OCI-LY7 (cell line): Measurements from ENCODE around the gene POLR2M. TPM values are rescaled to one million over a fixed set of nuclear protein-coding genes. Genes with fewer than 3 reads are reported as not detected.

ENCODE experiments used
- BruUV-seq: library from RNA; stranded (reverse); fragments of 400-500 nt; replicated peaks from 2 replicates; lab custom pipeline; 2021; lab: Mats Ljungman, UMichigan
- CTCF ChIA-PET: fragments of 300-600 bp; sonication (Branson Sonifier 250); formaldehyde crosslinking; loops from one replicate; lab custom pipeline; 2022; ENCODE audit warnings: antibody characterized with exemption; ENCODE audit not compliant: unreplicated experiment; lab: Charles Lee
- POLR2A ChIA-PET: fragments of 300-600 bp; sonication (Branson Sonifier 250); formaldehyde crosslinking; loops from one replicate; lab custom pipeline; 2022; ENCODE audit warnings: antibody characterized with exemption; lab: Charles Lee
- DNase-seq: peaks from one replicate; pipeline ENCODE4 v3.0.0-alpha.2; 2015; ENCODE audit warnings: low spot score
- H2AFZ ChIP-seq: fragments of 200-600 bp; sonication (generic), shearing (Covaris generic); 2 replicates; pipeline ENCODE4 v1.6.1; 2014; ENCODE audit warnings: mild to moderate bottlenecking, antibody characterized with exemption, low read length, moderate library complexity
- H3K27ac ChIP-seq: fragments of 200-600 bp; sonication (generic); 2 replicates; pipeline ENCODE4 v1.5.1; 2014; ENCODE audit warnings: mixed run types, low read depth, mild to moderate bottlenecking, moderate library complexity, low read length, inconsistent platforms; ENCODE audit not compliant: poor library complexity, severe bottlenecking
- H3K36me3 ChIP-seq: fragments of 200-600 bp; sonication (generic); 2 replicates; pipeline ENCODE4 v1.6.1; 2014; ENCODE audit warnings: mild to moderate bottlenecking, antibody characterized with exemption, low read length, moderate library complexity, mixed read lengths; ENCODE audit not compliant: insufficient read depth
- H3K4me1 ChIP-seq: fragments of 200-600 bp; sonication (generic); 2 replicates; pipeline ENCODE4 v1.5.1; 2014; ENCODE audit warnings: mild to moderate bottlenecking, low read length; ENCODE audit not compliant: insufficient read depth, poor library complexity, severe bottlenecking
- H3K4me2 ChIP-seq: fragments of 200-600 bp; sonication (generic); 2 replicates; pipeline ENCODE4 v1.6.1; 2014; ENCODE audit warnings: mild to moderate bottlenecking, low read length
- H3K4me3 ChIP-seq: fragments of 200-600 bp; sonication (generic); 2 replicates; pipeline ENCODE4 v1.5.1; 2014; ENCODE audit warnings: mild to moderate bottlenecking, low read depth, low read length; ENCODE audit not compliant: poor library complexity, severe bottlenecking
- H3K79me2 ChIP-seq: fragments of 200-600 bp; sonication (generic); 2 replicates; pipeline ENCODE4 v1.6.1; 2016; ENCODE audit warnings: low read depth, mild to moderate bottlenecking, low read length, moderate library complexity, mixed read lengths; ENCODE audit not compliant: insufficient read depth
- H3K9me2 ChIP-seq: fragments of 200-600 bp; sonication (generic); 2 replicates; pipeline ENCODE4 v1.6.1; 2016; ENCODE audit warnings: mild to moderate bottlenecking, low read length, mixed read lengths; ENCODE audit not compliant: insufficient read depth
- H3K9me3 ChIP-seq: fragments of 200-600 bp; sonication (generic); 2 replicates; pipeline ENCODE4 v1.6.1; 2014; ENCODE audit warnings: mild to moderate bottlenecking, mixed run types, low read length, mixed read lengths
- H4K20me1 ChIP-seq: fragments of 200-600 bp; sonication (generic); 2 replicates; pipeline ENCODE4 v1.6.1; 2014; ENCODE audit warnings: mild to moderate bottlenecking, antibody characterized with exemption, low read length, moderate library complexity, mixed read lengths; ENCODE audit not compliant: insufficient read depth
- CTCF ChIP-seq: fragments of 200-600 bp; sonication (generic); conservative IDR thresholded peaks from 2 replicates; pipeline ENCODE4 v1.5.1; 2014; ENCODE audit warnings: mild to moderate bottlenecking, antibody characterized with exemption, low read length, moderate library complexity, mixed read lengths
- EZH2phosphoT487 ChIP-seq: fragments of 200-600 bp; sonication (generic); IDR thresholded peaks from 2 replicates; pipeline ENCODE4 v1.6.1; 2018; ENCODE audit warnings: low read depth, borderline replicate concordance, mild to moderate bottlenecking, mixed run types, antibody characterized with exemption, low read length, moderate library complexity, mixed read lengths
- intact Hi-C: fragments of 100-400 bp; cut with micrococcal nuclease; formaldehyde crosslinking; loops from one replicate; pipeline ENCODE4 v1.10.0; 2022; ENCODE audit not compliant: unreplicated experiment
- total RNA-seq, 2 experiments: library from RNA; depleted of rRNA in 1 of 2; stranded (reverse); fragments of >200 nt in 1 of 2; shearing (Covaris generic) in 1 of 2; gene quantifications; 2 replicates each; pipeline ENCODE4 v1.2.3, GENCODE V29; 2014 to 2022

Gene POLR2M
- total RNA-seq, 2 experiments from 2014 or later: 77.6 to 154 TPM

- ChIA-PET POLR2A (no interaction called here), CTCF (no interaction called here)
- Histone ChIP-seq H3K4me3 (no peak overlapping the region), H4K20me1 (no peaks in the 10 kb centered on the region), H2AFZ (no peak overlapping the region), H3K36me3 (no peaks in the 10 kb centered on the region), H3K9me3 (no peaks in the 10 kb centered on the region), H3K4me2 (no peak overlapping the region), H3K79me2 (no peaks in the 10 kb centered on the region), H3K27ac (no peak overlapping the region), H3K4me1 (no peaks in the 10 kb centered on the region), H3K9me2 (no peaks in the 10 kb centered on the region)
- no TSS peak for BruUV-seq
- intact Hi-C loops: no loop called here
- TF ChIP-seq CTCF (no peak), EZH2phosphoT487 (no peak)
- DNase-seq: no peak
These were observed 8.3 kb upstream of the POLR2M start for GRCh38 chr15:57698243-57698642.

DNA sequence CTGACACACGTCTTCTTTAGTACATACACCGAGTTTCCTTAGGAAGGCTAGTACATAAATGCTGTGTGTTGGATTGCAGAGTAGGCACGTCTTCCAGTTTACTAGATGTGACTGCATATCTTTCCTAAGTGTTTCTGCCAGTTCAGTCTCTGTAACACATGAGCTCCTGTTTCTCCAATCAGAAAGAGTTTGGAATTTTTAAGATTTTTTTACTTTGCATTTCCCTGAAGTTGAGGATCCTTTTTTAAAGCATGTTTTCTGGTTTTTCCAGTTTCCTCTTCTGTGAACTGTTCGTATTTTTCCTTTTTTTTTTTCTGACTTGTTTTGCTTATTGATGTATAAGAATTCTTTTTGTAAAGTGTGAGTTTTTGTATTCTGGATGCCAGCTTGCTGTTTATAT, 7.5 kb upstream of the POLR2M start:
- no TSS peak for BruUV-seq
- CTCF ChIA-PET: no interaction called here
- POLR2A ChIA-PET: interaction anchor here (0.6 kb wide), 1 partner anchor 8 kb away, joined by 4 read pairs; no protein-coding TSS in a partner anchor

More for the DNA sequence above, 7.5 kb upstream of the POLR2M start:
- Histone ChIP-seq H3K79me2 (no peaks in the 10 kb centered on the region), H3K27ac (no peak overlapping the region), H3K9me2 (no peaks in the 10 kb centered on the region), H3K4me1 (no peaks in the 10 kb centered on the region), H2AFZ (no peak overlapping the region), H3K4me3 (no peak overlapping the region), H4K20me1 (no peaks in the 10 kb centered on the region), H3K9me3 (no peaks in the 10 kb centered on the region), H3K4me2 (no peak overlapping the region), H3K36me3 (no peaks in the 10 kb centered on the region)
- no peak for DNase-seq
- intact Hi-C loops: no loop called here
- TF ChIP-seq EZH2phosphoT487: no peak
- no peak for TF ChIP-seq CTCF
